Activated CD4-positive, alpha-beta T cell treated with anti-CD3 and anti-CD28 coated beads for 36 hours (primary cell): Measurements from ENCODE around the gene RAP1GAP. TPM values are rescaled to one million over a fixed set of nuclear protein-coding genes. Genes with fewer than 3 reads are reported as not detected.

Source experiments
- ATAC-seq: fragments of 200-7000 bp; cut with Tn5 transposase; one replicate; pipeline ENCODE4 v1.10.0; 2021; ENCODE audit warnings: mild to moderate bottlenecking, moderate library complexity
- CTCF ChIA-PET: fragments of 350-600 bp; sonication (Branson Sonifier 250); formaldehyde crosslinking; loops from one replicate; lab custom pipeline; 2021; ENCODE audit warnings: antibody characterized with exemption; lab: Charles Lee
- POLR2A ChIA-PET: fragments of 350-600 bp; sonication (Branson Sonifier 250); formaldehyde crosslinking; loops from one replicate; lab custom pipeline; 2021; ENCODE audit warnings: antibody characterized with exemption, inconsistent platforms; lab: Charles Lee
- DNase-seq: peaks from one replicate; pipeline ENCODE4 v3.0.0-alpha.2; 2020
- H3K27ac Mint-ChIP-seq: one replicate; pipeline ENCODE4 v1.8.0; 2021; ENCODE audit warnings: mixed read lengths
- H3K27me3 Mint-ChIP-seq: one replicate; pipeline ENCODE4 v1.8.0; 2021; ENCODE audit warnings: mixed read lengths
- H3K36me3 Mint-ChIP-seq: one replicate; pipeline ENCODE4 v1.8.0; 2021; ENCODE audit warnings: low read depth, mixed read lengths
- H3K4me1 Mint-ChIP-seq: one replicate; pipeline ENCODE4 v1.8.0; 2021; ENCODE audit warnings: mixed read lengths
- H3K4me3 Mint-ChIP-seq: one replicate; pipeline ENCODE4 v1.8.0; 2021; ENCODE audit warnings: mild to moderate bottlenecking, moderate library complexity, mixed read lengths
- H3K9me3 Mint-ChIP-seq: one replicate; pipeline ENCODE4 v1.8.0; 2021; ENCODE audit warnings: low read depth, mixed read lengths
- intact Hi-C, 2 experiments: fragments of 100-400 bp; cut with DNase I in 1 of 2; cut with micrococcal nuclease in 1 of 2; formaldehyde crosslinking; loops; one replicate each; pipeline versions ENCODE4 v1.14.2 to v1.15.1; 2022 to 2024; cut with DNase I, micrococcal nuclease
- total RNA-seq, 2 experiments: library from RNA; stranded (reverse); gene quantifications; one replicate each; pipeline ENCODE4 v1.2.3, GENCODE V29; 2021

RAP1GAP gene
- total RNA-seq, 2 experiments from 2014 or later, result 2.1 to 2.5 TPM

DNA sequence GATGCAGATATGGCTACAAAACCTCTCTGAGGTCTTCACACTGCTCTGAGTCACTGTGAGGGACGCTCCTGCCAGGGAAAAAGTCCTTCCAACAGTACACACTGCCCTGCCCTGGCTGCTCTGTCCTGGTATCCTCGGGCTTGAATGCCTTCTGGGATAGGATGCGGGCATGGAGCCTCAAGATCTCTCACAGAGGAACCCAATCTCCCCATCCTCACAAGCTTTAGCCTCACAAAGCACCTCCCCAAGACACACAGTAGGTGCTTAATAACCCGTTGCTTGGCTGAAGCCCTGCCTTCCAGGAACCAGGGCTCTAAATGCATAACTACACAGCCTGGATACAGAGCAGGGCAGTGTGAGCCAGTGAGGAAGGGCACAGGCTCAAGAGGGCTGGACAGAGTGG lies 9.2 kb downstream of the RAP1GAP start:
- CTCF ChIA-PET, result interaction anchor here (0.8 to 1.2 kb wide), 3 partner anchors 9 to 359 kb away, joined by 3 read pairs; partner anchors contain the start of gene RAP1GAP
- Mint-ChIP-seq H3K27me3 (peaks cover 24% of the 10 kb centered on the region), H3K4me1 (peaks cover 6% of the 10 kb centered on the region), H3K27ac (no peak overlapping the region), H3K4me3 (peak overlapping the region; percentile 56), H3K9me3 (no peaks in the 10 kb centered on the region), H3K36me3 (no peaks in the 10 kb centered on the region)
- POLR2A ChIA-PET, result no interaction called here
- intact Hi-C loops, result loop anchor here (1.0 to 10.0 kb wide), 11 partner anchors 12 to 405 kb away; partner anchors contain the start of genes ALPL (in 2 of the 2), NBPF3 (in 1 of the 2) and USP48 (in 1 of the 2)
- ATAC-seq (no peak), DNase-seq (no peak)

DNA sequence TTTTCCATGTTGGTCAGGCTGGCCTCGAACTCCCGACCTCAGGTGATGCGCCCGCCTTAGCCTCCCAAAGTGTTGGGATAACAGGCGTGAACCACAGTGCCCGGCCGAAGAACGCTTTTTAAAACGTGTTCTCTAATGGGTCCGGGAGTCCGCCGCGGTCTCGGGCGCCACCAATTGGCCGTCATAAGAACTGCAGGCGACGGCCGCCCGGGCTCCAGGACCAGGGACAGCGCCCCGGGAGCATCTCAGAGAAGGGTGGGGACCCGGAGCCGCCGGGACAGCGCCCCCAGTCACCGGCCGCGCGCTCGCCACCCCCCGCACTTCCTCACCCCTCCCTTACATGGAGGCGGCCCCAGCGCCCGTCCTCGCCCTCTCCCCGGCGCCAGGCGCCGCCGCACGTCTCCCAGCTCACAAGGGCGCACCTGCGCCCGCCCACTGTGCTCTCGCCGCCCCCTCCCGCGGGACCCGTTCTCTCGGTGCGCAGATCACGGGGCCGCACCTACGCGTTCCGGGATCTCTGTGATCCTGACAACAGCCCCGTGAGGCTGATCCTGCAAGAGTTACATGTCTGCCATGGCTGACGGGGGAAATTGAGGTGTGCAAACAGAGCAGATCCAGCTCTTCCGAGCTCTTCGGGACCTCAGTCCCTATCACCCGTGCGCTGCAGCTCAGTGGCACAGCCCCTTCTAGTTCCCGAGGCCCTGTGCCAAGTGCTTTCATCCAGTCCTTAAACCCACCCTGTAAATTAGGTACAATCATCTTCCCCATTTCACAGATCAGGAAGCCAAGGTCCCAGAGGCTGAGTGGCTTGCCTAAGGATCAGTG lies 9.8 kb downstream of the RAP1GAP start:
- peaks cover 6% of the 10 kb centered on the region for H3K4me1 Mint-ChIP-seq
- ATAC-seq (peak; percentile 94), DNase-seq (peak; percentile 90)
- peaks cover 22% of the 10 kb centered on the region for H3K27me3 Mint-ChIP-seq
- peak overlapping the region; percentile 56 for H3K4me3 Mint-ChIP-seq
- ChIA-PET CTCF (interaction anchor here (0.7 to 1.6 kb wide), 6 partner anchors 10 to 359 kb away, joined by 3 read pairs; partner anchors contain the start of genes ALPL and RAP1GAP), POLR2A (no interaction called here)
- intact Hi-C loops, result loop anchor here (1.0 to 10.0 kb wide), 10 partner anchors 11 to 405 kb away; partner anchors contain the start of genes ALPL (in 2 of the 2), NBPF3 (in 1 of the 2) and USP48 (in 1 of the 2)
- H3K27ac Mint-ChIP-seq, result no peak overlapping the region
- no peaks in the 10 kb centered on the region for H3K36me3 Mint-ChIP-seq
- H3K9me3 Mint-ChIP-seq, result no peaks in the 10 kb centered on the region

DNA sequence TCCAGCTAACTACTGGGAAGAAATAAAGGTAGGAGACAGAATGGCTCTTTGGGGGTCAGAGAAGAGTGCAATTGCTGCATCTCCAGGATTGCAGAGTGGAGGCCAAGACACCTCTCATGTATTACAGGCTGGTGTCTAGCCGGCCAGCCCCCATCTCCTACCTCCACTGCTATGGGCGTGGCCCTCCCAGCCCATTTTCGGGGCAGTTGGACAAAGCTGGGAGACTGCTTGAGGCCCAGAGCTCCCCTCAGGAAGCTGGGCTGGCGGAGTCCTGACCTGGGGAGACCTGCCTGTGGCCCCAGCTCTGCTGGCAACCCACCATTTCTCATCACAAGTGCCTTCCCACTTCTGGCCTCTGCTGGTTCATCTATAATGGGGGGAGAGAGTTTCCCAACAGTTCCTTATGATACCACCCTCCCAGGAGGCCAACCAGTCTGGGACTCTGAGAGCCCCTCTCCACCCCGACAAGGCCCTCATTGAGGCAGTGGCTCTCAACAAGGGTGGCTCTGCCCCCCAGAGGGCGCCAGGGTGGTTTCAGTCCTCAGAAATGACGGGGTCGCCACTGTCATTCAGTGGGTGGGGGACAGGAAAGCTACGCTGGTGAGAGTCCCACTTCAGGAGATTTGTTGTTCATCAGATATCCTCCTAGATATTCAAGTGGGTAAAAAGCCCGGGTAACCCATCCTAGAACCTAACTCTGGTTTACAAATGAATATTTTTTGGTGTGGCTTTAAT lies 11.5 kb downstream of the RAP1GAP start:
- ChIA-PET POLR2A (no interaction called here), CTCF (interaction anchor here (0.5 to 1.6 kb wide), 5 partner anchors 17 to 1490 kb away, joined by 3 to 5 read pairs (median 3); partner anchors contain the start of gene ALPL)
- Mint-ChIP-seq H3K9me3 (no peaks in the 10 kb centered on the region), H3K4me1 (peaks cover 6% of the 10 kb centered on the region), H3K27me3 (peaks cover 15% of the 10 kb centered on the region), H3K4me3 (no peak overlapping the region), H3K36me3 (no peaks in the 10 kb centered on the region), H3K27ac (no peak overlapping the region)
- intact Hi-C loops, result loop anchor here (2.0 to 10.0 kb wide), 5 partner anchors 35 to 403 kb away; partner anchors contain the start of genes ALPL (in 1 of the 2) and NBPF3 (in 1 of the 2)
- no peak for ATAC-seq
- no peak for DNase-seq

GRCh38 chr1:21655748-21656147 lies 13.4 kb downstream of the RAP1GAP start:
- no peak overlapping the region for H3K27ac Mint-ChIP-seq
- ChIA-PET CTCF (interaction anchor here (0.6 kb wide), 1 partner anchor 145 kb away, joined by 3 read pairs; no protein-coding TSS in a partner anchor), POLR2A (no interaction called here)

GRCh38 chr1:21655259-21655658 lies 13.9 kb downstream of the RAP1GAP start:
- Mint-ChIP-seq H3K4me1 (peaks cover 19% of the 10 kb centered on the region), H3K27me3 (peaks cover 8% of the 10 kb centered on the region), H3K27ac (no peak overlapping the region), H3K4me3 (no peak overlapping the region), H3K36me3 (no peaks in the 10 kb centered on the region), H3K9me3 (no peaks in the 10 kb centered on the region)
- ATAC-seq (no peak), DNase-seq (no peak)
- intact Hi-C loops, result loop anchor here (5.0 to 10.0 kb wide), 3 partner anchors 148 to 400 kb away; partner anchors contain the start of genes ALPL (in 1 of the 2) and NBPF3 (in 1 of the 2)
- POLR2A ChIA-PET, result no interaction called here
- CTCF ChIA-PET, result no interaction called here

More at GRCh38 chr1:21655748-21656147, 13.4 kb downstream of the RAP1GAP start:
- no peak for DNase-seq
- H3K4me1 Mint-ChIP-seq, result peaks cover 19% of the 10 kb centered on the region
- no peak for ATAC-seq
- intact Hi-C loops, result loop anchor here (5.0 to 10.0 kb wide), 3 partner anchors 148 to 401 kb away; partner anchors contain the start of genes ALPL (in 1 of the 2) and NBPF3 (in 1 of the 2)
- H3K27me3 Mint-ChIP-seq, result peaks cover 12% of the 10 kb centered on the region
- no peak overlapping the region for H3K4me3 Mint-ChIP-seq
- no peaks in the 10 kb centered on the region for H3K36me3 Mint-ChIP-seq
- H3K9me3 Mint-ChIP-seq, result no peaks in the 10 kb centered on the region

- H3K27me3 Mint-ChIP-seq, result peaks cover 6% of the 10 kb centered on the region
- H3K9me3 Mint-ChIP-seq, result no peaks in the 10 kb centered on the region
- H3K27ac Mint-ChIP-seq, result no peak overlapping the region
- H3K36me3 Mint-ChIP-seq, result no peaks in the 10 kb centered on the region
- H3K4me3 Mint-ChIP-seq, result no peak overlapping the region
- ATAC-seq (no peak), DNase-seq (no peak)
- H3K4me1 Mint-ChIP-seq, result peaks cover 13% of the 10 kb centered on the region
- ChIA-PET CTCF (no interaction called here), POLR2A (no interaction called here)
- intact Hi-C loops, result loop anchor here in 1 of 2 experiments (10.0 kb wide), 1 partner anchor 399 kb away; no protein-coding TSS in a partner anchor
Observed at GRCh38 chr1:21654209-21654608, 14.9 kb downstream of the RAP1GAP start.

DNA sequence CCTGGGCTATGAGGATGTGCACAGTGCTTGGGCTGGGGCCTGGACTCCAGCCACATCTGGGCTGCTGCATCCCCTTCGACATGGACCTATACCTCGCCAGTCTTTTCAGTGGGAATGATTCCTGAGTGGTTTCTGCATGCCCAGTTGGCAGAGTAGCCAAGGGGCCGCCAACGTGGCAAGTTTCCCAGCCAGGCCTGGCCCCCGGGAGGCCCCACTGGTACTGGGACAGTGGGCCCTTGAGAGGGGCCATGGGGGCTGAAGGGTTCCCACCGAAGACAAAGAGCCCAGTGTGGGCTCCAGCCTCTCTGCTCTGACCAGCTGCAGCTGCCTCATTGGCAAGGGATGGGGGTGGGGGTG lies 15.4 kb downstream of the RAP1GAP start:
- Mint-ChIP-seq H3K27me3 (peaks cover 6% of the 10 kb centered on the region), H3K9me3 (no peaks in the 10 kb centered on the region), H3K4me3 (no peak overlapping the region), H3K4me1 (peaks cover 13% of the 10 kb centered on the region), H3K27ac (no peak overlapping the region), H3K36me3 (no peaks in the 10 kb centered on the region)
- CTCF ChIA-PET, result no interaction called here
- ATAC-seq (no peak), DNase-seq (no peak)
- intact Hi-C loops, result loop anchor here in 1 of 2 experiments (10.0 kb wide), 1 partner anchor 399 kb away; no protein-coding TSS in a partner anchor
- POLR2A ChIA-PET, result no interaction called here

DNA sequence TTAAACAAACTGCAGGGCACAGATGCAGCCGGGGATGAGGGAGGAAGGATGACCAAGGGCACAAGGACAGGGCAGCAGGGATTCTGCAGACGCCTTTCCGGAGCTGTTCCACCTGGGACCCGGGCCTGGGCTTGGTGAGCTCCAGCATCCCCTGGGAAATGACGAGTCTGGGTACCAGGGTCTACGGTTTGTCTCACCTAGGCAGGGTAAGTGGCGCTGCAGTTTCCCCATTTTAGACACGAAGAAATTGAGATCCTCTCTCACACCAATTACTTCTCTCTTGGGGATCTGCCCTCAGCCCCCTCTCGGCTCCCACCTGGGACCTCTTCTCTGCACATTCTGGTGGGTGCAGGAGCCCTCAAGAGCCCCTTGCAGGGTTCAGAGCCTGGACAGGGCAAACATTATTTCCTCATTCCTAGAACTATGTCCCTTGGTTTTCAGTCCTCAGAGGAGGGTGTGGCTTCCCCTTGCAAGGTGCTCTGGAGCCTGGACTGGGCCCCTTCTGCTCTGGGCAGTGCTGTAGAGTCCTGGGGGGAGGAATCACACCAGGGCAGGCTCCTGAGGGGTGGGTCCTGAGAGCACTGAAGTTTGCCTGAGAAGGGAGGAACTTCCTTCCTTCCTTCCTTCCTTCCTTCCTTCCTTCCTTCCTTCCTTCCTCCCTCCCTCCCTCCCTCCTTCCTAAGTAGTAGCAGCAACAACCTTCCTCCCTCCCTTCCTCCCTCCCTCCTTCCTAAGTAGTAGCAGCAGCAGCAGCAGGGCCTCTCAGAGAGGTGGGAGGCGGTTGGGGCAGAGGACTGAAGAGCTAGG lies 16.0 kb downstream of the RAP1GAP start:
- H3K4me3 Mint-ChIP-seq, result no peak overlapping the region
- intact Hi-C loops, result loop anchor here in 1 of 2 experiments (10.0 kb wide), 1 partner anchor 398 kb away; no protein-coding TSS in a partner anchor
- CTCF ChIA-PET, result no interaction called here
- H3K27ac Mint-ChIP-seq, result no peak overlapping the region
- no peaks in the 10 kb centered on the region for H3K36me3 Mint-ChIP-seq
- ATAC-seq (no peak), DNase-seq (no peak)
- H3K4me1 Mint-ChIP-seq, result peaks cover 13% of the 10 kb centered on the region
- no peaks in the 10 kb centered on the region for H3K9me3 Mint-ChIP-seq
- POLR2A ChIA-PET, result no interaction called here
- peaks cover 6% of the 10 kb centered on the region for H3K27me3 Mint-ChIP-seq

DNA sequence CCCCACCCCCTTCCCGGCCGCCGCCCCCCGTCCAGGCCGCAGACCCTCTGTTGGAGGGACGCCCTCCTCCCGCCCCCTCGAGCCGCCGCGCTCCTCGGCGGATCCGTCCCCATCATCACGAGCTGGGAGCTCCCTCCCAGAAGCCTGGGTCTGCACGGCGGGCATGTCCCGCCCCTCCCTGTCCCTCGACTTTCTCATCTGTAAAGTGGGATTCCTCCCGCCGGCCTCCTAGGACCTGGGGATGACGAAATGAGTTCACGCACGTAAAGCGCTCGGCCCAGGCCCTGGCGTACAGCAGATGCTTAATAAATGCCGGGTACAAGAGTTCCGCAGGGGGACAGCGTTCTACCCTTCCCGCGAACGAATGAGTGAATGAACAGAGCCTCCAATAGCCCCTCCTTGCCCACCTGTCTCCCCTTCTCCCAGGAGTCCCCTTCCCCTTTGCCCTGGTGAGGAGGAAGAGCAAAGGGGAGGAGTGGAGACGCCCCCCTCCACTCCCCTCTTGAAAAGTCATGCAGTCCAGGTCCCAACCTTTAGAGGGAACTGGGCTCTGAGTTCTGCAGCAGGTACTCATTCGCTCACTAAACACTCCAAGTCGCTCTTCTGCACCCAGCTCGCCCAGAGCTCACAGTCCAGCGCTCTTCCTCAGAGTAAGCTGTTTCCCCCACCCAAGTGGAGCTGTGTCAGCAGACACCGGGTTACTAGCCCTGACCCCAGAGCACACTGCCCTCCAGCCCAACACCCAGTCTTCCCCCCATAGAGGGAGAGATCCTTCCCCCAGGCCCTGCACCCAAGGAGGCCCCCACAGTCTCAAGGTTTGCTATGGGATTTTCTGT lies 16.8 kb downstream of the RAP1GAP start:
- DNase-seq, result no peak
- CTCF ChIA-PET, result interaction anchor here (0.7 kb wide), 1 partner anchor 63 kb away, joined by 3 read pairs; no protein-coding TSS in a partner anchor
- H3K27ac Mint-ChIP-seq, result no peak overlapping the region

More for the DNA sequence above, 16.8 kb downstream of the RAP1GAP start:
- POLR2A ChIA-PET, result no interaction called here
- Mint-ChIP-seq H3K9me3 (no peaks in the 10 kb centered on the region), H3K4me3 (peak overlapping the region; percentile 54), H3K27me3 (peaks cover 9% of the 10 kb centered on the region), H3K4me1 (peaks cover 13% of the 10 kb centered on the region), H3K36me3 (no peaks in the 10 kb centered on the region)
- intact Hi-C loops, result loop anchor here in 1 of 2 experiments (10.0 kb wide), 1 partner anchor 398 kb away; no protein-coding TSS in a partner anchor
- no peak for ATAC-seq
